H1 (cell line): ENCODE results near the gene TRPC4. TPM values are rescaled to one million over a fixed set of nuclear protein-coding genes. Genes with fewer than 3 reads are reported as not detected.

ENCODE experiments used
- CTCF ChIA-PET: fragments of 300-600 bp; sonication (Branson Sonifier 250); formaldehyde crosslinking; loops from one replicate; lab custom pipeline; 2021; ENCODE audit not compliant: partially characterized antibody; lab: Charles Lee
- POLR2A ChIA-PET: fragments of 300-600 bp; sonication (Branson Sonifier 250); formaldehyde crosslinking; loops from one replicate; lab custom pipeline; 2021; ENCODE audit warnings: inconsistent platforms; ENCODE audit not compliant: partially characterized antibody; lab: Charles Lee
- DNase-seq, 2 experiments: peaks; one replicate each; pipeline versions ENCODE4 v3.0.0 to v3.0.0-alpha.2; 2010 to 2022; ENCODE audit warnings: low spot score in 2 of 2, low read depth in 1 of 2, mixed read lengths in 1 of 2
- FAIRE-seq: peaks from 2 replicates; lab custom pipeline; 2011; peaks lifted over from hg19 to GRCh38; lab: Jason Lieb, UNC
- H2AFZ ChIP-seq: 2 replicates; pipeline ENCODE4 v1.8.1; 2012; ENCODE audit warnings: low read length, inconsistent platforms
- H2AK5ac ChIP-seq: 2 replicates; pipeline ENCODE4 v1.6.1; 2013; ENCODE audit warnings: low read depth, low read length
- H2BK120ac ChIP-seq: replicated peaks from 2 replicates; pipeline ENCODE3; 2013; ENCODE audit warnings: low read depth, low read length, inconsistent platforms
- H2BK12ac ChIP-seq: 2 replicates; pipeline ENCODE4 v1.6.1; 2013; ENCODE audit warnings: low read depth, low read length
- H2BK15ac ChIP-seq: 2 replicates; pipeline ENCODE4 v1.6.1; 2013; ENCODE audit warnings: low read length
- H2BK20ac ChIP-seq: 2 replicates; pipeline ENCODE4 v1.6.1; 2013; ENCODE audit warnings: low read length
- H2BK5ac ChIP-seq: 2 replicates; pipeline ENCODE4 v1.6.1; 2013; ENCODE audit warnings: low read depth, low read length
- H3K14ac ChIP-seq: 2 replicates; pipeline ENCODE4 v1.6.1; 2013; ENCODE audit warnings: inconsistent platforms; ENCODE audit not compliant: insufficient read length
- H3K18ac ChIP-seq: 2 replicates; pipeline ENCODE4 v1.6.1; 2013; ENCODE audit warnings: low read length; ENCODE audit errors: extremely low read depth
- H3K23ac ChIP-seq: 2 replicates; pipeline ENCODE4 v1.6.1; 2013; ENCODE audit warnings: inconsistent platforms; ENCODE audit not compliant: insufficient read length
- H3K23me2 ChIP-seq: 2 replicates; pipeline ENCODE4 v1.6.1; 2013; ENCODE audit warnings: low read depth, low read length
- H3K27ac ChIP-seq: 2 replicates; pipeline ENCODE4 v1.6.1; 2011; ENCODE audit warnings: low read depth, low read length, inconsistent platforms
- H3K27me3 ChIP-seq, 4 experiments: replicated peaks in 1 of 4; 1 replicate in 1 of 4; 2 replicates in 3 of 4; pipeline versions ENCODE4 v1.6.1 to v1.8.1; 2011 to 2013; ENCODE audit warnings: low read length in 3 of 4, mild to moderate bottlenecking in 3 of 4, inconsistent platforms in 2 of 4, mixed read lengths in 2 of 4, moderate library complexity in 1 of 4; ENCODE audit not compliant: control insufficient read depth in 3 of 4, insufficient read depth in 3 of 4; ENCODE audit errors: extremely low read depth in 1 of 4
- H3K36me3 ChIP-seq, 4 experiments: 2 replicates each; pipeline versions ENCODE4 v1.6.1 to v1.8.1; 2011 to 2013; ENCODE audit warnings: mild to moderate bottlenecking in 4 of 4, low read length in 3 of 4, moderate library complexity in 2 of 4, control low read depth in 1 of 4, inconsistent platforms in 1 of 4; ENCODE audit not compliant: insufficient read depth in 4 of 4, control insufficient read depth in 2 of 4
- H3K4ac ChIP-seq: replicated peaks from 2 replicates; pipeline ENCODE3; 2013; ENCODE audit warnings: low read length, low read depth, mixed read lengths, inconsistent platforms; ENCODE audit not compliant: insufficient read length
- H3K4me1 ChIP-seq, 4 experiments: replicated peaks in 1 of 4; 1 replicate in 1 of 4; 2 replicates in 3 of 4; pipeline versions ENCODE4 v1.6.1 to v1.8.1; 2011 to 2013; ENCODE audit warnings: low read length in 3 of 4, inconsistent platforms in 2 of 4, mixed read lengths in 1 of 4; ENCODE audit not compliant: insufficient read depth in 4 of 4, control insufficient read depth in 3 of 4
- H3K4me2 ChIP-seq, 2 experiments: 2 replicates each; pipeline versions ENCODE4 v1.6.1 to v1.8.1; 2011 to 2013; ENCODE audit warnings: low read depth in 2 of 2, low read length in 2 of 2, control low read depth in 1 of 2, inconsistent platforms in 1 of 2, mild to moderate bottlenecking in 1 of 2; ENCODE audit not compliant: insufficient read depth in 1 of 2
- H3K4me3 ChIP-seq, 4 experiments: fragments of 200-600, 300-600 bp in 1 of 4; sonication (generic), shearing (Covaris generic), sonication (Bioruptor Twin) in 1 of 4; 2 replicates each; pipeline versions ENCODE4 v1.5.1 to v1.8.1; 2011 to 2016; ENCODE audit warnings: low read length in 4 of 4, low read depth in 3 of 4, control low read depth in 2 of 4, inconsistent platforms in 2 of 4, mild to moderate bottlenecking in 2 of 4, mixed read lengths in 1 of 4, moderate library complexity in 1 of 4; ENCODE audit not compliant: insufficient read depth in 2 of 4; ENCODE audit errors: extremely low read depth in 1 of 4
- H3K56ac ChIP-seq: replicated peaks from 2 replicates; pipeline ENCODE3; 2013; ENCODE audit warnings: low read depth, mild to moderate bottlenecking, mixed read lengths, low read length, inconsistent platforms; ENCODE audit not compliant: insufficient read length
- H3K79me1 ChIP-seq: 2 replicates; pipeline ENCODE4 v1.6.1; 2013; ENCODE audit warnings: low read depth, low read length, control low read depth
- H3K79me2 ChIP-seq, 2 experiments: 2 replicates each; pipeline versions ENCODE4 v1.6.1 to v1.8.1; 2012 to 2013; ENCODE audit warnings: low read length in 2 of 2, mild to moderate bottlenecking in 2 of 2, inconsistent platforms in 1 of 2; ENCODE audit not compliant: insufficient read depth in 2 of 2, control insufficient read depth in 1 of 2
- H3K9ac ChIP-seq, 4 experiments: replicated peaks in 1 of 4; 1 replicate in 1 of 4; 2 replicates in 3 of 4; pipeline versions ENCODE4 v1.6.1 to v1.8.1; 2011 to 2013; ENCODE audit warnings: low read depth in 3 of 4, low read length in 3 of 4, control low read depth in 2 of 4, mild to moderate bottlenecking in 2 of 4, moderate library complexity in 2 of 4, inconsistent platforms in 1 of 4; ENCODE audit errors: extremely low read depth in 1 of 4
- H3K9me3 ChIP-seq, 2 experiments: 2 replicates each; pipeline versions ENCODE4 v1.6.1 to v1.8.1; 2012 to 2013; ENCODE audit warnings: mild to moderate bottlenecking in 2 of 2, moderate library complexity in 2 of 2, control low read depth in 1 of 2, inconsistent platforms in 1 of 2, low read depth in 1 of 2, low read length in 1 of 2, mixed read lengths in 1 of 2; ENCODE audit not compliant: insufficient read depth in 2 of 2
- H4K20me1 ChIP-seq, 2 experiments: replicated peaks in 1 of 2; 2 replicates each; pipeline versions ENCODE3 to v1.8.1; 2011 to 2013; ENCODE audit warnings: inconsistent platforms in 2 of 2, low read length in 2 of 2, mild to moderate bottlenecking in 1 of 2; ENCODE audit not compliant: insufficient read depth in 2 of 2, control insufficient read depth in 1 of 2
- H4K5ac ChIP-seq: 2 replicates; pipeline ENCODE4 v1.6.1; 2013; ENCODE audit warnings: low read length, low read depth, mixed read lengths, inconsistent platforms; ENCODE audit not compliant: insufficient read length
- H4K8ac ChIP-seq: 2 replicates; pipeline ENCODE4 v1.8.0; 2013; ENCODE audit warnings: mild to moderate bottlenecking, moderate library complexity, low read length, inconsistent platforms; ENCODE audit not compliant: insufficient read depth; ENCODE audit errors: extremely low read depth
- H4K91ac ChIP-seq: replicated peaks from 2 replicates; pipeline ENCODE3; 2013; ENCODE audit warnings: low read length, mixed read lengths, inconsistent platforms; ENCODE audit not compliant: insufficient read length
- CBX5 ChIP-seq: fragments of 300-800, 300-1000 bp; sonication (generic); IDR thresholded peaks from 2 replicates; pipeline ENCODE4 v1.7.1; 2016; ENCODE audit warnings: antibody characterized with exemption, low read length, low read depth
- KDM1A ChIP-seq: fragments of 200-600, 300-600 bp; sonication (generic); IDR thresholded peaks from 2 replicates; pipeline ENCODE4 v1.7.1; 2016; ENCODE audit warnings: mild to moderate bottlenecking, low read length, borderline replicate concordance
- MAFK ChIP-seq: IDR thresholded peaks from 2 replicates; pipeline ENCODE4 v1.6.1; 2012; ENCODE audit warnings: low read depth, mild to moderate bottlenecking, improper control_type of control experiment, low read length
- POLR2A ChIP-seq, 2 experiments: IDR thresholded peaks; 1 replicate in 1 of 2; 2 replicates in 1 of 2; pipeline ENCODE4 v1.6.1; 2011; ENCODE audit warnings: low read depth in 2 of 2, low read length in 2 of 2, mild to moderate bottlenecking in 2 of 2; ENCODE audit errors: control extremely low read depth in 1 of 2
- USF2 ChIP-seq: IDR thresholded peaks from 2 replicates; pipeline ENCODE4 v1.6.1; 2011; ENCODE audit warnings: low read length, improper control_type of control experiment
- WGBS, 2 experiments: shearing (Covaris generic) in 1 of 2; methylation state at CpG; one replicate each; pipeline versions ENCODE4 v1.1.6 to v1.1.7; 2013 to 2015; ENCODE audit warnings: low lambda C conversion rate in 2 of 2, mixed read lengths in 2 of 2, inconsistent platforms in 1 of 2, low coverage in 1 of 2, missing lambda C conversion rate in 1 of 2; ENCODE audit not compliant: insufficient replicate concordance in 2 of 2, insufficient coverage in 1 of 2, insufficient read length in 1 of 2; ENCODE audit errors: extremely low coverage in 1 of 2, missing lambda C conversion rate in 1 of 2; 5-methylcytosine and 5-hydroxymethylcytosine counted together
- polyA plus RNA-seq, 7 experiments: library from polyadenylated mRNA; depleted of rRNA in 3 of 7; stranded (reverse) in 5 of 7; unstranded in 2 of 7; fragments of >200 nt in 5 of 7; fragments of 200-250 nt in 2 of 7; gene quantifications; 1 replicate in 5 of 7; 2 replicates in 1 of 7; 4 replicates in 1 of 7; pipeline versions ENCODE4 v1.2.1 to v1.2.3, GENCODE V29; 2011 to 2013; ENCODE audit warnings: missing spikeins in 2 of 7, mixed read lengths in 2 of 7
- total RNA-seq: library from RNA; stranded (reverse); fragmentation: NEBNext Ultra II Directional; extraction: Animal tissue kit (Norgen Biotek cat#: 25700); gene quantifications from 2 replicates; pipeline ENCODE4 v1.2.1, GENCODE V29; 2021

Gene TRPC4
- total and polyA plus RNA-seq, 2 of the 8 experiments (the other 6 are each of a cell fraction or from before 2014, with no cell fraction given), result 12.3 to 14.7 TPM

- Histone ChIP-seq H4K91ac (no peak overlapping the region), H2AFZ (no peak overlapping the region), H2BK12ac (no peak overlapping the region), H3K4ac (no peak overlapping the region), H3K27ac (no peak overlapping the region), H3K27me3 (peaks cover 0 to under 1% (median 0%) of the 10 kb centered on the region in 4 experiments; a peak in 1 of 7 replicates), H3K23me2 (no peaks in the 10 kb centered on the region), H2BK5ac (no peak overlapping the region), H2BK20ac (no peak overlapping the region), H3K79me2 (no peaks in the 10 kb centered on the region), H3K18ac (no peak overlapping the region), H3K23ac (no peak overlapping the region), H2BK120ac (no peak overlapping the region), H3K4me3 (no peak overlapping the region), H2AK5ac (no peak overlapping the region), H3K56ac (no peak overlapping the region), H4K8ac (no peak overlapping the region), H3K36me3 (no peaks in the 10 kb centered on the region), H3K14ac (no peak overlapping the region), H4K5ac (no peak overlapping the region), H3K9ac (no peak overlapping the region), H2BK15ac (no peak overlapping the region), H3K4me2 (no peak overlapping the region), H3K79me1 (no peaks in the 10 kb centered on the region), H3K4me1 (peaks cover 0 to 6% (median 0%) of the 10 kb centered on the region in 4 experiments; a peak in 2 of 7 replicates), H3K9me3 (no peaks in the 10 kb centered on the region), H4K20me1 (no peaks in the 10 kb centered on the region)
- CTCF ChIA-PET, result interaction anchor here (0.7 to 0.8 kb wide), 2 partner anchors 138 to 490 kb away, joined by 3 read pairs; no protein-coding TSS in a partner anchor
- DNase-seq (no peak), FAIRE-seq (no peak)
- 88% methylated on average over 5 of the region's 5 CpGs; no CpG with 5 or more reads in 1 of the 2 experiments for WGBS, 2 experiments
- POLR2A ChIA-PET, result no interaction called here
- TF ChIP-seq KDM1A (no peak), USF2 (no peak), POLR2A (IDR thresholded peaks at IDR 0.05; ENCODE audit: control extremely low read depth in 1 of 2, low read depth in 2 of 2, low read length in 2 of 2) (no peak), CBX5 (no peak), MAFK (no peak)
Measured at GRCh38 chr13:37685206-37685605, 184.4 kb downstream of the TRPC4 start.
